ENCODE measurements around the gene ELF3. TPM values are rescaled to one million over a fixed set of nuclear protein-coding genes. Genes with fewer than 3 reads are reported as not detected.
"Not testable (repeated sequence)": the region's sequence is repeated elsewhere in the genome, so short reads cannot be mapped to it uniquely, and the experiment has no call there.

The ELF3 gene
- total RNA-seq, 2 donors from 2014 or later: 11.8 to 13.2 TPM

DNA sequence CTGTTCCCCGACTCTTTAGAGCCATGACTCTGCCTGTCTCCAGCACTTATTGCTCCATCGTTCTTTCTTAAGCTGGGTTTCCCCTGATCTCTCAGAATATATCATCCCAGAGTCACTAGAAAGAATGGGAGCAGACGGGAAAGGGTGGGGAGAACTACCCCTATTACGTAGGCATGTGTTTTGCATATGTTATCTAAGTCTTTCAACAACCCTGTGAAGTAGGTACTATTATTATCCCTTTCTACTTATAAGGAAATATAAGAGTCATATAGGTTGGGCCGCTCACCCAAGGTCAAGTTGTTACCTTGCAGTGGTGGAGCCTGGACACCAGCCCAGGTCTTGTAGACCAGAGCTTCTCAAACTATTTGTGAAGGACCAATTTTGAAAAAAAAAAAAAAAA, 38.7 kb downstream of the ELF3 start:
- no peaks in the 10 kb centered on the region for H3K36me3 Mint-ChIP-seq (ENCODE audit: low read depth)
- Histone ChIP-seq H3K9ac (ENCODE audit: extremely low read depth, low read length, poor library complexity, severe bottlenecking) (no peak overlapping the region), H3K27me3 (ENCODE audit: control insufficient read depth, insufficient read depth, low read length, poor library complexity, severe bottlenecking) (no peaks in the 10 kb centered on the region), H3K4me3 (ENCODE audit: low read length) (no peak overlapping the region), H3K27ac (ENCODE audit: low read depth, low read length) (no peak overlapping the region), H3K36me3 (ENCODE audit: control insufficient read depth, insufficient read depth, low read length) (no peaks in the 10 kb centered on the region), H3K9me3 (ENCODE audit: control insufficient read depth, low read length) (no peaks in the 10 kb centered on the region), H3K4me1 (ENCODE audit: control insufficient read depth, insufficient read depth, low read length) (peaks cover 10% of the 10 kb centered on the region)
- no peaks in the 10 kb centered on the region for H3K27me3 Mint-ChIP-seq (ENCODE audit: insufficient read depth)
- no peak for DNase-seq
- 92% methylated on average over 4 of the region's 5 CpGs; no CpG with 5 or more reads in 1 of the 2 experiments for WGBS, 2 experiments (ENCODE audit: insufficient coverage in 1 of 2, insufficient read length in 1 of 2)
- H3K9me3 Mint-ChIP-seq: peaks cover 2% of the 10 kb centered on the region
- TF ChIP-seq CTCF (conservative IDR thresholded peaks at IDR 0.05): no peak
- peaks cover 12% of the 10 kb centered on the region for H3K4me1 Mint-ChIP-seq
- no peak overlapping the region for H3K4me3 Mint-ChIP-seq
- no peak overlapping the region for H3K27ac Mint-ChIP-seq

- no peak for DNase-seq
- Histone ChIP-seq H3K36me3 (ENCODE audit: control insufficient read depth, insufficient read depth, low read length) (no peaks in the 10 kb centered on the region), H3K27me3 (ENCODE audit: control insufficient read depth, insufficient read depth, low read length, poor library complexity, severe bottlenecking) (no peaks in the 10 kb centered on the region), H3K9ac (ENCODE audit: extremely low read depth, low read length, poor library complexity, severe bottlenecking) (no peak overlapping the region), H3K4me3 (ENCODE audit: low read length) (no peak overlapping the region), H3K9me3 (ENCODE audit: control insufficient read depth, low read length) (no peaks in the 10 kb centered on the region), H3K4me1 (ENCODE audit: control insufficient read depth, insufficient read depth, low read length) (no peaks in the 10 kb centered on the region), H3K27ac (ENCODE audit: low read depth, low read length) (no peak overlapping the region)
- no peaks in the 10 kb centered on the region for H3K36me3 Mint-ChIP-seq (ENCODE audit: low read depth)
- H3K4me3 Mint-ChIP-seq: no peak overlapping the region
- WGBS, 2 experiments (ENCODE audit: insufficient coverage in 1 of 2, insufficient read length in 1 of 2): 82 to 96% methylated on average over 6 to 7 of the region's 7 CpGs
- H3K27ac Mint-ChIP-seq: no peak overlapping the region
- H3K9me3 Mint-ChIP-seq: no peaks in the 10 kb centered on the region
- no peak for TF ChIP-seq CTCF (conservative IDR thresholded peaks at IDR 0.05)
- no peaks in the 10 kb centered on the region for H3K27me3 Mint-ChIP-seq (ENCODE audit: insufficient read depth)
- H3K4me1 Mint-ChIP-seq: no peaks in the 10 kb centered on the region
These were observed 43.7 kb downstream of the ELF3 start for GRCh38 chr1:202054094-202054493.

DNA sequence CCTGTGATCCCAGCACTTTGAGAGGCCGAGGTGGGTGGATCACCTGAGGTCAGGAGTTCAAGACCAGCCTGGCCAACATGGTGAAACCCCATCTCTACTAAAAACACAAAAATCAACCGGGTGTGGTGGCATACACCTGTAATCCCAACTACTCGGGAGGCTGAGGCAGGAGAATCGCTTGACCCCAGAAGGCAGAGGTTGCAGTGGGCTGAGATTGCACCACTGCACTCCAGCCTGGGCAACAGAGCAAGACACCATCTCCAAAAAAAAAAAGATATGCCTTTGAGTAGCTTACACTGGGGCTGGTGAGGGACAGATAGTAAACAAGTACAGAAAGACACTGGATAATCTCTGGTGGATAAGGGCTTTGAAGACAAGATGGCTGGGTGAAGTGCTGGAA, 44.3 kb downstream of the ELF3 start:
- H3K4me3 ChIP-seq (ENCODE audit: low read length); H3K27ac Mint-ChIP-seq; H3K4me1 ChIP-seq (ENCODE audit: control insufficient read depth, insufficient read depth, low read length); H3K9me3 ChIP-seq (ENCODE audit: control insufficient read depth, low read length); H3K9me3 Mint-ChIP-seq; H3K4me1 Mint-ChIP-seq; H3K27me3 Mint-ChIP-seq (ENCODE audit: insufficient read depth); H3K36me3 Mint-ChIP-seq (ENCODE audit: low read depth); H3K27ac ChIP-seq (ENCODE audit: low read depth, low read length); H3K27me3 ChIP-seq (ENCODE audit: control insufficient read depth, insufficient read depth, low read length, poor library complexity, severe bottlenecking); H3K36me3 ChIP-seq (ENCODE audit: control insufficient read depth, insufficient read depth, low read length); H3K9ac ChIP-seq (ENCODE audit: extremely low read depth, low read length, poor library complexity, severe bottlenecking); DNase-seq; H3K4me3 Mint-ChIP-seq: not testable (repeated sequence)
- 88% methylated on average over 4 of the region's 4 CpGs; no CpG with 5 or more reads in 1 of the 2 experiments for WGBS, 2 experiments (ENCODE audit: insufficient coverage in 1 of 2, insufficient read length in 1 of 2)

- Mint-ChIP-seq H3K27me3 (ENCODE audit: insufficient read depth) (no peaks in the 10 kb centered on the region), H3K4me1 (no peaks in the 10 kb centered on the region), H3K27ac (no peak overlapping the region), H3K4me3 (no peak overlapping the region), H3K36me3 (ENCODE audit: low read depth) (no peaks in the 10 kb centered on the region), H3K9me3 (no peaks in the 10 kb centered on the region)
- 93 to 96% methylated on average over 15 to 17 of the region's 17 CpGs for WGBS, 2 experiments (ENCODE audit: insufficient coverage in 1 of 2, insufficient read length in 1 of 2)
- H3K9ac ChIP-seq (ENCODE audit: extremely low read depth, low read length, poor library complexity, severe bottlenecking): no peak overlapping the region
- H3K36me3 ChIP-seq (ENCODE audit: control insufficient read depth, insufficient read depth, low read length): no peaks in the 10 kb centered on the region
- no peaks in the 10 kb centered on the region for H3K4me1 ChIP-seq (ENCODE audit: control insufficient read depth, insufficient read depth, low read length)
- no peak overlapping the region for H3K4me3 ChIP-seq (ENCODE audit: low read length)
- no peak for DNase-seq
- H3K27ac ChIP-seq (ENCODE audit: low read depth, low read length): no peak overlapping the region
- no peaks in the 10 kb centered on the region for H3K27me3 ChIP-seq (ENCODE audit: control insufficient read depth, insufficient read depth, low read length, poor library complexity, severe bottlenecking)
- TF ChIP-seq CTCF (conservative IDR thresholded peaks at IDR 0.05): no peak
- H3K9me3 ChIP-seq (ENCODE audit: control insufficient read depth, low read length): no peaks in the 10 kb centered on the region
These were observed 46.4 kb downstream of the ELF3 start for GRCh38 chr1:202056644-202057334.

DNA sequence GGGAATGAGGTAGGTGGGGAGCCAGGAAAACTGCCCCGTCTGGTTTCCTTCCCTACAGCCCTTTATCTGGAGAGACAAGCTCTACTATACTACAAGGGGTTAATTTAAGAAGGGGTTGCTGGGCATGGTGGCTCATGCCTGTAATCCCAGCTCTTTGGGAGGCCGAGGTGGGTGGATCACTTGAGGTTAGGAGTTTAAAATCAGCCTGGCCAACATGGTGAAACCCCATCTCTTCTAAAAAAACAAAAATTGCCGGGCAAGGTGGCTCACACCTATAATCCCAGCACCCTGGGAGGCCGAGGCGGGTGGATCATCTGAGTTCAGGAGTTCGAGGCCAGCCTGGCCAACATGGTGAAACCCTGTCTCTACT, 46.9 kb downstream of the ELF3 start:
- not testable (repeated sequence) for H3K27me3 ChIP-seq (ENCODE audit: control insufficient read depth, insufficient read depth, low read length, poor library complexity, severe bottlenecking); H3K9me3 Mint-ChIP-seq; H3K36me3 ChIP-seq (ENCODE audit: control insufficient read depth, insufficient read depth, low read length); DNase-seq; H3K9me3 ChIP-seq (ENCODE audit: control insufficient read depth, low read length); H3K27ac ChIP-seq (ENCODE audit: low read depth, low read length); H3K4me3 ChIP-seq (ENCODE audit: low read length); H3K4me1 Mint-ChIP-seq; H3K36me3 Mint-ChIP-seq (ENCODE audit: low read depth); H3K9ac ChIP-seq (ENCODE audit: extremely low read depth, low read length, poor library complexity, severe bottlenecking); H3K27me3 Mint-ChIP-seq (ENCODE audit: insufficient read depth); H3K4me3 Mint-ChIP-seq; H3K27ac Mint-ChIP-seq; H3K4me1 ChIP-seq (ENCODE audit: control insufficient read depth, insufficient read depth, low read length)
- 91 to 93% methylated on average over 3 to 6 of the region's 6 CpGs for WGBS, 2 experiments (ENCODE audit: insufficient coverage in 1 of 2, insufficient read length in 1 of 2)

Measured in endodermal cell (in vitro differentiated cells).